Left renal cortex interstitium (tissue), 4 donors: Measurements from ENCODE around the gene RFX5. TPM values are rescaled to one million over a fixed set of nuclear protein-coding genes. Genes with fewer than 3 reads are reported as not detected.

ENCODE experiments used
- polyA plus RNA-seq, 4 donors: library from polyadenylated mRNA; unstranded; fragments of 120-200 nt; gene quantifications; one replicate each; pipeline ENCODE4 v1.2.1, GENCODE V29; 2013; ENCODE audit not compliant: insufficient read length in 4 of 4

The RFX5 gene
- polyA plus RNA-seq, 4 donors, result 43.5 to 49.2 (median 47.0) TPM

Other genes with a start within 250 kb of the RFX5 start
- gene SEMA6C, start 200.6 kb downstream of the RFX5 start, polyA plus RNA-seq, result 10 to 100 TPM; 22.4 to 34.6 (median 28.6) TPM
- 1 to 10 TPM; 1.2 to 2.2 (median 1.3) TPM for gene TNFAIP8L2, start 190.6 kb downstream of the RFX5 start, polyA plus RNA-seq
- gene LYSMD1, start 181.3 kb downstream of the RFX5 start, polyA plus RNA-seq, result 10 to 100 TPM; 15.6 to 19.7 (median 16.8) TPM
- gene SCNM1, start 181.1 kb downstream of the RFX5 start, polyA plus RNA-seq, result 10 to 100 TPM; 35.1 to 42.5 (median 41.1) TPM
- gene TMOD4, start 171.3 kb downstream of the RFX5 start, polyA plus RNA-seq, result 1 to 10 TPM in 3 of 4 donors, under 1 TPM in 1; 0.75 to 1.5 (median 1.2) TPM
- gene VPS72, start 157.1 kb downstream of the RFX5 start, polyA plus RNA-seq, result 10 to 100 TPM; 66.6 to 74.2 (median 71.6) TPM
- gene PIP5K1A, start 148.7 kb downstream of the RFX5 start, polyA plus RNA-seq, result 10 to 100 TPM; 51.5 to 76.7 (median 70.4) TPM
- 100 to 1,000 TPM; 162 to 171 (median 168) TPM for gene PSMD4, start 92.5 kb downstream of the RFX5 start, polyA plus RNA-seq
- gene ZNF687, start 65.0 kb downstream of the RFX5 start, polyA plus RNA-seq, result 10 to 100 TPM; 21.6 to 30.0 (median 26.4) TPM
- 10 to 100 TPM; 59.0 to 77.4 (median 67.2) TPM for gene PI4KB, start 19.8 kb downstream of the RFX5 start, polyA plus RNA-seq
- 10 to 100 TPM; 52.1 to 60.5 (median 52.9) TPM for gene SELENBP1, start 25.5 kb upstream of the RFX5 start, polyA plus RNA-seq
- 100 to 1,000 TPM; 238 to 292 (median 254) TPM for gene PSMB4, start 52.3 kb upstream of the RFX5 start, polyA plus RNA-seq
- 100 to 1,000 TPM in 2 of 4 donors, 10 to 100 TPM in 2; 75.0 to 170 (median 125) TPM for gene POGZ, start 112.2 kb upstream of the RFX5 start, polyA plus RNA-seq
- 10 to 100 TPM; 28.3 to 53.4 (median 44.4) TPM for gene CGN, start 164.1 kb upstream of the RFX5 start, polyA plus RNA-seq
- gene TUFT1, start 193.1 kb upstream of the RFX5 start, polyA plus RNA-seq, result 10 to 100 TPM; 11.0 to 14.2 (median 11.6) TPM